ENCODE data around the gene GSTO1. TPM values are rescaled to one million over a fixed set of nuclear protein-coding genes. Genes with fewer than 3 reads are reported as not detected.

GSTO1 gene
- total and polyA plus RNA-seq, 2 of the 13 experiments (the other 11 are each of a cell fraction or from before 2014, with no cell fraction given) = 228 to 300 TPM

- no peak for TF ChIP-seq DZIP1 (CRISPR knock-in tag; IDR thresholded peaks at IDR 0.05)
- 0 out of 2 replicates have a peak, but pooled peaks have one; percentile 15 for TF ChIP-seq TARDBP (CRISPR knock-in tag; IDR thresholded peaks at IDR 0.05)
- no peak for TF ChIP-seq THYN1 (CRISPR knock-in tag; IDR thresholded peaks at IDR 0.05; ENCODE audit: borderline replicate concordance, low read depth)
- TF ChIP-seq GABPB1 (CRISPR knock-in tag; IDR thresholded peaks at IDR 0.05) = peak; percentile 83; the same call in 1 of the 2 replicates
- no peak for TF ChIP-seq SRF (IDR thresholded peaks at IDR 0.05; ENCODE audit: low read depth, low read length)
- TF ChIP-seq ZBTB44 (CRISPR knock-in tag; IDR thresholded peaks at IDR 0.05) = no peak
- no peak for TF ChIP-seq ATF3 (CRISPR knock-in tag; IDR thresholded peaks at IDR 0.05)
- TF ChIP-seq HNRNPUL1 (IDR thresholded peaks at IDR 0.05; ENCODE audit: low read depth, low read length) = no peak
- peak; percentile 44 for TF ChIP-seq HOXA3 (CRISPR knock-in tag; IDR thresholded peaks at IDR 0.05)
- no peak for TF ChIP-seq ZNF414 (CRISPR knock-in tag; IDR thresholded peaks at IDR 0.05)
- TF ChIP-seq ZNF75D (CRISPR knock-in tag; IDR thresholded peaks at IDR 0.05; ENCODE audit: borderline replicate concordance) = no peak
- peak; percentile 65; the same call in 1 of the 2 replicates for TF ChIP-seq PHF21A (CRISPR knock-in tag; IDR thresholded peaks at IDR 0.05)
- peak; percentile 81 for TF ChIP-seq PHF8 (CRISPR knock-in tag; IDR thresholded peaks at IDR 0.05)
- no peak for TF ChIP-seq AKNA (CRISPR knock-in tag; IDR thresholded peaks at IDR 0.05; ENCODE audit: borderline replicate concordance)
Measured at GRCh38 chr10:104231784-104232612, 22.7 kb upstream of the GSTO1 start, which contains the start of gene CFAP43 (continued).

Measured in HepG2 (cell line).